Skeletal muscle cell (primary cell): ENCODE data around the gene C20orf144.

Source experiments
- DNase-seq: peaks from one replicate; pipeline ENCODE4 v3.0.0-alpha.2; 2010; ENCODE audit warnings: low read depth
- H3K4me3 ChIP-seq: 2 replicates; pipeline ENCODE4 v1.5.1; 2011; ENCODE audit warnings: low read depth, mild to moderate bottlenecking, control low read depth, low read length, moderate library complexity

The C20orf144 gene

DNA sequence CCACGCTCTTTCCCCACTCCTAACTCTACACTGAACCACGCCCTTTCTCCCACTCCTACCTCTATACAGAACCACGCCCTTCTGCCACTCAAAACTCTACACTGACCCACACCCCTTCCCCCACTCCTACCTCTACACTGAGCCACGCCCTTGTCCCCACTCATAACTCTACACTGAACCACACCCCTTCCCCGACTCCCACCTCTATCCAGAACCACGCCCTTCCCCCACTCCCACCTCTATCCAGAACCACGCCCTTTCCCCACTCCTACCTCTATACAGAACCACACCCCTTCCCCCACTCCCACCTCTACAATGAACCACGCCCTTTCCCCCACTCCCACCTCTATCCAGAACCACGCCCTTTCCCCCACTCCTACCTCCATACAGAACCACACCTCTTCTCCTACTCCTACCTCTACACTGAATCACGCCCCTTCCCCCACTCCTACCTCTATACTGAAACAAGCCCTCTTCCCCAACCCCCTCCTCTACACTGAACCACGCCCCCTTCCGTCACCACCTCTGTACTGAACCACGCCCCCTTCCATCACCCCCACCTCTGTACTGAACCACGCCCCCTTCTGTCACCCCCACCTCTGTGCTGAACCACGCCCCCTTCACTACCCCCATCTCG, 47.9 kb downstream of the C20orf144 start:
- H3K4me3 ChIP-seq: no peak overlapping the region
- no peak for DNase-seq

- H3K4me3 ChIP-seq: no peak overlapping the region
- no peak for DNase-seq
Measured at GRCh38 chr20:33710681-33711445, 48.7 kb downstream of the C20orf144 start.

- H3K4me3 ChIP-seq: no peak overlapping the region
- no peak for DNase-seq
Measured at GRCh38 chr20:33711446-33711738, 49.3 kb downstream of the C20orf144 start.
